ENCODE results near the gene B4GALNT4. TPM values are rescaled to one million over a fixed set of nuclear protein-coding genes. Genes with fewer than 3 reads are reported as not detected.

Gene B4GALNT4
- total and polyA plus RNA-seq, 2 of the 13 experiments (the other 11 are each of a cell fraction or from before 2014, with no cell fraction given) = 30.5 to 50.1 TPM

DNA sequence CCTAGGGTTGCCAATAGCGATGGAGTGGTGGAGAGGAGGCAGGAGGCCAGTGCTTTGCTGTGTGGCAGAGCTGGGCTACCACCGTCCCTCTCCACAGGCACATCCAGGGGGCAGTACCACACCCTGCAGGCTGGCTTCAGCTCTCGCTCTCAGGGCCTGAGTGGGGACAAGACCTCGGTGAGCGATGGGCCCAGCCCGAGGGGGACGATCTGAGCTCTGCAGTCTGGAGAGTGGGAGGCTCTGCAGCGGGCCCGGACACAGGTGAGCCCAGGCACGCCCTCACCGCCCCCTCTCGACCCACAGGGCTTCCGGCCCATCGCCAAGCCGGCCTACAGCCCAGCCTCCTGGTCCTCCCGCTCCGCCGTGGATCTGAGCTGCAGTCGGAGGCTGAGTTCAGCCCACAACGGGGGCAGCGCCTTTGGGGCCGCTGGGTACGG, 27.2 kb downstream of the B4GALNT4 start (continued):
- TF ChIP-seq ZKSCAN5 (CRISPR knock-in tag; IDR thresholded peaks at IDR 0.05) (no peak), ZUFSP (CRISPR knock-in tag; IDR thresholded peaks at IDR 0.05; ENCODE audit: borderline replicate concordance) (no peak), ZNF605 (CRISPR knock-in tag; IDR thresholded peaks at IDR 0.05) (no peak), ZNF207 (IDR thresholded peaks at IDR 0.05; ENCODE audit: borderline replicate concordance) (no peak), SNAPC4 (CRISPR knock-in tag; IDR thresholded peaks at IDR 0.05) (0 out of 2 replicates have a peak, but pooled peaks have one; percentile 24), IRX3 (CRISPR knock-in tag; IDR thresholded peaks at IDR 0.05; ENCODE audit: borderline replicate concordance, low read depth) (no peak), SAP130 (CRISPR knock-in tag; IDR thresholded peaks at IDR 0.05; ENCODE audit: low read depth) (peak; percentile 33; the same call in 1 of the 2 replicates), ZNF614 (CRISPR knock-in tag; IDR thresholded peaks at IDR 0.05; ENCODE audit: borderline replicate concordance) (0 out of 2 replicates have a peak, but pooled peaks have one; percentile 1), ZNF678 (CRISPR knock-in tag; IDR thresholded peaks at IDR 0.05) (no peak), ARID2 (CRISPR knock-in tag; IDR thresholded peaks at IDR 0.05; ENCODE audit: borderline replicate concordance) (no peak), KDM2A (CRISPR knock-in tag; IDR thresholded peaks at IDR 0.05; ENCODE audit: borderline replicate concordance, low read depth) (no peak), ZNF354B (CRISPR knock-in tag; IDR thresholded peaks at IDR 0.05) (no peak)
- TF ChIP-seq, protein P1, sequence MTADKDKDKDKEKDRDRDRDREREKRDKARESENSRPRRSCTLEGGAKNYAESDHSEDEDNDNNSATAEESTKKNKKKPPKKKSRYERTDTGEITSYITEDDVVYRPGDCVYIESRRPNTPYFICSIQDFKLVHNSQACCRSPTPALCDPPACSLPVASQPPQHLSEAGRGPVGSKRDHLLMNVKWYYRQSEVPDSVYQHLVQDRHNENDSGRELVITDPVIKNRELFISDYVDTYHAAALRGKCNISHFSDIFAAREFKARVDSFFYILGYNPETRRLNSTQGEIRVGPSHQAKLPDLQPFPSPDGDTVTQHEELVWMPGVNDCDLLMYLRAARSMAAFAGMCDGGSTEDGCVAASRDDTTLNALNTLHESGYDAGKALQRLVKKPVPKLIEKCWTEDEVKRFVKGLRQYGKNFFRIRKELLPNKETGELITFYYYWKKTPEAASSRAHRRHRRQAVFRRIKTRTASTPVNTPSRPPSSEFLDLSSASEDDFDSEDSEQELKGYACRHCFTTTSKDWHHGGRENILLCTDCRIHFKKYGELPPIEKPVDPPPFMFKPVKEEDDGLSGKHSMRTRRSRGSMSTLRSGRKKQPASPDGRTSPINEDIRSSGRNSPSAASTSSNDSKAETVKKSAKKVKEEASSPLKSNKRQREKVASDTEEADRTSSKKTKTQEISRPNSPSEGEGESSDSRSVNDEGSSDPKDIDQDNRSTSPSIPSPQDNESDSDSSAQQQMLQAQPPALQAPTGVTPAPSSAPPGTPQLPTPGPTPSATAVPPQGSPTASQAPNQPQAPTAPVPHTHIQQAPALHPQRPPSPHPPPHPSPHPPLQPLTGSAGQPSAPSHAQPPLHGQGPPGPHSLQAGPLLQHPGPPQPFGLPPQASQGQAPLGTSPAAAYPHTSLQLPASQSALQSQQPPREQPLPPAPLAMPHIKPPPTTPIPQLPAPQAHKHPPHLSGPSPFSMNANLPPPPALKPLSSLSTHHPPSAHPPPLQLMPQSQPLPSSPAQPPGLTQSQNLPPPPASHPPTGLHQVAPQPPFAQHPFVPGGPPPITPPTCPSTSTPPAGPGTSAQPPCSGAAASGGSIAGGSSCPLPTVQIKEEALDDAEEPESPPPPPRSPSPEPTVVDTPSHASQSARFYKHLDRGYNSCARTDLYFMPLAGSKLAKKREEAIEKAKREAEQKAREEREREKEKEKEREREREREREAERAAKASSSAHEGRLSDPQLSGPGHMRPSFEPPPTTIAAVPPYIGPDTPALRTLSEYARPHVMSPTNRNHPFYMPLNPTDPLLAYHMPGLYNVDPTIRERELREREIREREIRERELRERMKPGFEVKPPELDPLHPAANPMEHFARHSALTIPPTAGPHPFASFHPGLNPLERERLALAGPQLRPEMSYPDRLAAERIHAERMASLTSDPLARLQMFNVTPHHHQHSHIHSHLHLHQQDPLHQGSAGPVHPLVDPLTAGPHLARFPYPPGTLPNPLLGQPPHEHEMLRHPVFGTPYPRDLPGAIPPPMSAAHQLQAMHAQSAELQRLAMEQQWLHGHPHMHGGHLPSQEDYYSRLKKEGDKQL (CRISPR knock-in tag; IDR thresholded peaks at IDR 0.05; ENCODE audit: low read depth) = no peak
- TF ChIP-seq, protein P2, sequence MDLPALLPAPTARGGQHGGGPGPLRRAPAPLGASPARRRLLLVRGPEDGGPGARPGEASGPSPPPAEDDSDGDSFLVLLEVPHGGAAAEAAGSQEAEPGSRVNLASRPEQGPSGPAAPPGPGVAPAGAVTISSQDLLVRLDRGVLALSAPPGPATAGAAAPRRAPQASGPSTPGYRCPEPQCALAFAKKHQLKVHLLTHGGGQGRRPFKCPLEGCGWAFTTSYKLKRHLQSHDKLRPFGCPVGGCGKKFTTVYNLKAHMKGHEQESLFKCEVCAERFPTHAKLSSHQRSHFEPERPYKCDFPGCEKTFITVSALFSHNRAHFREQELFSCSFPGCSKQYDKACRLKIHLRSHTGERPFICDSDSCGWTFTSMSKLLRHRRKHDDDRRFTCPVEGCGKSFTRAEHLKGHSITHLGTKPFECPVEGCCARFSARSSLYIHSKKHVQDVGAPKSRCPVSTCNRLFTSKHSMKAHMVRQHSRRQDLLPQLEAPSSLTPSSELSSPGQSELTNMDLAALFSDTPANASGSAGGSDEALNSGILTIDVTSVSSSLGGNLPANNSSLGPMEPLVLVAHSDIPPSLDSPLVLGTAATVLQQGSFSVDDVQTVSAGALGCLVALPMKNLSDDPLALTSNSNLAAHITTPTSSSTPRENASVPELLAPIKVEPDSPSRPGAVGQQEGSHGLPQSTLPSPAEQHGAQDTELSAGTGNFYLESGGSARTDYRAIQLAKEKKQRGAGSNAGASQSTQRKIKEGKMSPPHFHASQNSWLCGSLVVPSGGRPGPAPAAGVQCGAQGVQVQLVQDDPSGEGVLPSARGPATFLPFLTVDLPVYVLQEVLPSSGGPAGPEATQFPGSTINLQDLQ (CRISPR knock-in tag; IDR thresholded peaks at IDR 0.05) = no peak
